Kidney epithelial cell (primary cell): ENCODE measurements around the gene IGSF21. TPM values are rescaled to one million over a fixed set of nuclear protein-coding genes. Genes with fewer than 3 reads are reported as not detected.

ENCODE experiments used
- DNase-seq: peaks from one replicate; pipeline ENCODE4 v3.0.0-alpha.2; 2010; ENCODE audit warnings: low read depth
- H3K27me3 ChIP-seq: 2 replicates; pipeline ENCODE4 v1.6.0; 2011; ENCODE audit warnings: low read length; ENCODE audit not compliant: control insufficient read depth, insufficient read depth
- H3K36me3 ChIP-seq: 2 replicates; pipeline ENCODE4 v1.5.1; 2011; ENCODE audit warnings: low read length; ENCODE audit not compliant: control insufficient read depth, insufficient read depth
- H3K4me3 ChIP-seq: 2 replicates; pipeline ENCODE4 v1.5.1; 2011; ENCODE audit warnings: low read depth, mild to moderate bottlenecking, control low read depth, low read length
- total RNA-seq: library from RNA; depleted of rRNA; stranded (reverse); fragments of >200 nt; gene quantifications from 2 replicates; pipeline ENCODE4 v1.2.3, GENCODE V29; 2015
- TF ChIP-seq, protein P1 (sequence below): IDR thresholded peaks from 2 replicates; pipeline ENCODE4 v1.5.1; 2011; ENCODE audit warnings: mild to moderate bottlenecking, moderate library complexity, low read length, control low read depth, inconsistent platforms; ENCODE audit not compliant: insufficient read depth, poor library complexity, severe bottlenecking

Gene IGSF21
- total RNA-seq, 1 donor from 2014 or later = not detected

- no peaks in the 10 kb centered on the region for H3K27me3 ChIP-seq
- TF ChIP-seq, protein P1, sequence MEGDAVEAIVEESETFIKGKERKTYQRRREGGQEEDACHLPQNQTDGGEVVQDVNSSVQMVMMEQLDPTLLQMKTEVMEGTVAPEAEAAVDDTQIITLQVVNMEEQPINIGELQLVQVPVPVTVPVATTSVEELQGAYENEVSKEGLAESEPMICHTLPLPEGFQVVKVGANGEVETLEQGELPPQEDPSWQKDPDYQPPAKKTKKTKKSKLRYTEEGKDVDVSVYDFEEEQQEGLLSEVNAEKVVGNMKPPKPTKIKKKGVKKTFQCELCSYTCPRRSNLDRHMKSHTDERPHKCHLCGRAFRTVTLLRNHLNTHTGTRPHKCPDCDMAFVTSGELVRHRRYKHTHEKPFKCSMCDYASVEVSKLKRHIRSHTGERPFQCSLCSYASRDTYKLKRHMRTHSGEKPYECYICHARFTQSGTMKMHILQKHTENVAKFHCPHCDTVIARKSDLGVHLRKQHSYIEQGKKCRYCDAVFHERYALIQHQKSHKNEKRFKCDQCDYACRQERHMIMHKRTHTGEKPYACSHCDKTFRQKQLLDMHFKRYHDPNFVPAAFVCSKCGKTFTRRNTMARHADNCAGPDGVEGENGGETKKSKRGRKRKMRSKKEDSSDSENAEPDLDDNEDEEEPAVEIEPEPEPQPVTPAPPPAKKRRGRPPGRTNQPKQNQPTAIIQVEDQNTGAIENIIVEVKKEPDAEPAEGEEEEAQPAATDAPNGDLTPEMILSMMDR = no peak
- no peak for DNase-seq
- no peak overlapping the region for H3K4me3 ChIP-seq
- H3K36me3 ChIP-seq = no peaks in the 10 kb centered on the region
Measured at GRCh38 chr1:18404460-18404859, 296.9 kb downstream of the IGSF21 start.

- TF ChIP-seq, protein P1 = no peak
- Histone ChIP-seq H3K4me3 (no peak overlapping the region), H3K36me3 (no peaks in the 10 kb centered on the region), H3K27me3 (no peaks in the 10 kb centered on the region)
- no peak for DNase-seq
Measured at GRCh38 chr1:18407166-18408045, 299.8 kb downstream of the IGSF21 start.

DNA sequence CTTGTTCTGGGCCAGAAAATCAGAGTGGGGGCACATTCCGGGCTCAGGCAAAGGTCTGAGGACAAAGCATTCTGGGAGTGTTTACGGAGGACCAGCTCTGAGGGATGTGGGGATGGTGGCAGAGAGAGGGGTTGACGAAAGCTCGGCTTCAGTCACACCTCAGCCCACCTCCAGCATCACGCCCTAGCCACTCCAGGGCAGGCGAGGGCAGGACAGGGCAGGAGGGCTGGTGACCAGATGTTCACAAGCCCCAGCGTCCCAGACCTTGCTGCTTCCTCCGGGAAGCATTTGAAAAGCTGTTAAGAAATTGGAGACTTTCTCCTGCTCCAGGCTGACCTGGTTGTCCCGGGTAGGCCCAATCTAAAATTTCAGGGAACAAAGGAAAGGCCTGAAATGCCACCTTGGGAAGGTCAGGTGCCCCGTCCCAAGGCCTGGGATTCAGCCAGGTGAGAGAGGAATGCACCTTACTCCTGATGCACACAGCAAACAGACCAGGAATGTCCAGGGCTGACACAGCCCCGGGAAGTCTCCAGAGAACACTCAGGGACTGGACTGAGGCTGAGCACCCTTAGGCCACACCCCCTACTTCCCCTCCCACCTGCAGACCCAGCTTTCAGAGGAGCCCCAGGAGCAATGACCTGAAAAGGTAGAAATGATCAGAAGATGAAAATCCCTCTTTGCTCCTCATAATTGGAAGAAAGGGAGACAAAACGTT, 301.2 kb downstream of the IGSF21 start:
- Histone ChIP-seq H3K27me3 (no peaks in the 10 kb centered on the region), H3K4me3 (no peak overlapping the region), H3K36me3 (no peaks in the 10 kb centered on the region)
- TF ChIP-seq, protein P1 = no peak
- no peak for DNase-seq

DNA sequence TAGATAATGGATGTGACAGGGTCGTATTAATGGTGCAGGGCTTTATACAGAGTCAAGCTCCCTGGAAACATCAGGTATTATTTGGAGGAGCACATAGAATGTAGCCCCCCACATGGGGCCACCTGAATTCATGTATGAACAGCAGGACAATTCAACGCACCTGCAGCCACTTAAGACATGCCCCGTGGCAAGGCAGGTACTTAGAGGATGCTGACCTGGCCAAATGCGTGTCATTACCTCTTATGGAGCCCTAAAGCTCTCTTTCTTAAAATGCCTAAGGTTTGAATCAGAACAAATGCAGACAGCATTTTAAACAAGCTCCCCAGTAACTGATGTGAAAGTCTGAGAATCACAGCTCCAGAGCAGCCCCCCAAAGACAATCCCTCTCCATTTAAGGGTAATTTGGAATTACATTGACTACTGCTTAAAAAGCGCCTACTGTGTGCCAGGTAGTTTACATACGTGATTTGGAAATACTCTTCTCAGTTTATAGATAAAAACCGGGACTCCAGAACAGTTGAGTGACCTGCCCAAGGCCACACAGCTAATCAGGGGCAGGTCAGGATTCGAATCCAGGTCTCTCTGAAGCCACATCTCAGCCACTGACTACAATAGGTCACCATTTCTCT, 302.1 kb downstream of the IGSF21 start:
- TF ChIP-seq, protein P1 = no peak
- DNase-seq = no peak
- Histone ChIP-seq H3K27me3 (no peaks in the 10 kb centered on the region), H3K4me3 (no peak overlapping the region), H3K36me3 (no peaks in the 10 kb centered on the region)

GRCh38 chr1:18410407-18410806, 302.8 kb downstream of the IGSF21 start:
- Histone ChIP-seq H3K36me3 (no peaks in the 10 kb centered on the region), H3K4me3 (no peak overlapping the region), H3K27me3 (no peaks in the 10 kb centered on the region)
- TF ChIP-seq, protein P1 = no peak
- no peak for DNase-seq
